Neural progenitor cell (in vitro differentiated cells): Measurements from ENCODE around the gene ABCC8. TPM values are rescaled to one million over a fixed set of nuclear protein-coding genes. Genes with fewer than 3 reads are reported as not detected.

ENCODE experiments used
- DNase-seq: peaks from one replicate; pipeline ENCODE4 v3.0.0-alpha.2; 2016; ENCODE audit warnings: low spot score
- H2AFZ ChIP-seq: fragments of 200-600 bp; sonication (generic); replicated peaks from 2 replicates; pipeline ENCODE4 v1.6.1; 2016; ENCODE audit warnings: antibody characterized with exemption
- H3F3A ChIP-seq: fragments of 200-600 bp; sonication (generic); 2 replicates; pipeline ENCODE4 v1.6.1; 2016; ENCODE audit warnings: antibody characterized with exemption, low read depth
- H3K27ac ChIP-seq: fragments of 200-600 bp; sonication (generic); 2 replicates; pipeline ENCODE4 v1.5.1; 2016; ENCODE audit warnings: mild to moderate bottlenecking
- H3K27me3 ChIP-seq: fragments of 200-600 bp; sonication (generic); 2 replicates; pipeline ENCODE4 v1.6.1; 2016; ENCODE audit warnings: mild to moderate bottlenecking, moderate library complexity
- H3K36me3 ChIP-seq: fragments of 200-600 bp; sonication (generic); 2 replicates; pipeline ENCODE4 v1.5.1; 2016
- H3K4me1 ChIP-seq: fragments of 200-600 bp; sonication (generic); 2 replicates; pipeline ENCODE4 v1.6.1; 2016; ENCODE audit warnings: mixed run types
- H3K4me2 ChIP-seq: fragments of 200-600 bp; sonication (generic); 2 replicates; pipeline ENCODE4 v1.6.1; 2016
- H3K4me3 ChIP-seq: fragments of 200-600 bp; sonication (generic); 2 replicates; pipeline ENCODE4 v1.5.1; 2016
- H3K79me2 ChIP-seq: fragments of 200-600 bp; sonication (generic); 2 replicates; pipeline ENCODE4 v1.6.1; 2016; ENCODE audit warnings: low read depth
- H3K9ac ChIP-seq: fragments of 200-600 bp; sonication (generic); 2 replicates; pipeline ENCODE4 v1.6.1; 2016
- H3K9me3 ChIP-seq: fragments of 200-600 bp; sonication (generic); 2 replicates; pipeline ENCODE4 v1.5.1; 2016; ENCODE audit warnings: low read depth
- H4K20me1 ChIP-seq: fragments of 200-600 bp; sonication (generic); 2 replicates; pipeline ENCODE4 v1.6.1; 2016; ENCODE audit warnings: low read depth
- H3K27ac Mint-ChIP-seq: 3 replicates; pipeline ENCODE4 v1.8.0; 2021; ENCODE audit warnings: mixed read lengths
- H3K27me3 Mint-ChIP-seq: 2 replicates; pipeline ENCODE4 v1.8.0; 2022; ENCODE audit warnings: low read depth, mild to moderate bottlenecking, inconsistent platforms, moderate library complexity, mixed read lengths; ENCODE audit not compliant: insufficient read depth
- H3K36me3 Mint-ChIP-seq: 3 replicates; pipeline ENCODE4 v1.8.0; 2021; ENCODE audit warnings: mixed read lengths
- H3K4me1 Mint-ChIP-seq: 3 replicates; pipeline ENCODE4 v1.8.0; 2021; ENCODE audit warnings: mixed read lengths
- H3K4me3 Mint-ChIP-seq: 3 replicates; pipeline ENCODE4 v1.8.0; 2021; ENCODE audit warnings: mild to moderate bottlenecking, moderate library complexity, mixed read lengths
- H3K9me3 Mint-ChIP-seq: 3 replicates; pipeline ENCODE4 v1.8.0; 2020; ENCODE audit warnings: mixed read lengths
- EZH2 ChIP-seq: fragments of 200-600 bp; sonication (generic); IDR thresholded peaks from 2 replicates; pipeline ENCODE4 v1.6.1; 2017; ENCODE audit warnings: antibody characterized with exemption, mild to moderate bottlenecking, moderate library complexity
- EZH2phosphoT487 ChIP-seq: fragments of 200-600 bp; sonication (generic); IDR thresholded peaks from 2 replicates; pipeline ENCODE4 v1.6.1; 2017; ENCODE audit warnings: antibody characterized with exemption
- total RNA-seq: library from RNA; depleted of rRNA; stranded (reverse); fragments of >200 nt; gene quantifications from 2 replicates; pipeline ENCODE4 v1.2.3, GENCODE V29; 2015; ENCODE audit warnings: low replicate concordance
- TF ChIP-seq, protein P1 (sequence below): fragments of 200-600 bp; sonication (generic); IDR thresholded peaks from 2 replicates; pipeline ENCODE4 v1.5.1; 2017; ENCODE audit warnings: antibody characterized with exemption, mild to moderate bottlenecking

Gene ABCC8
- 0.32 and 4.2 TPM in 2 replicates for total RNA-seq

DNA sequence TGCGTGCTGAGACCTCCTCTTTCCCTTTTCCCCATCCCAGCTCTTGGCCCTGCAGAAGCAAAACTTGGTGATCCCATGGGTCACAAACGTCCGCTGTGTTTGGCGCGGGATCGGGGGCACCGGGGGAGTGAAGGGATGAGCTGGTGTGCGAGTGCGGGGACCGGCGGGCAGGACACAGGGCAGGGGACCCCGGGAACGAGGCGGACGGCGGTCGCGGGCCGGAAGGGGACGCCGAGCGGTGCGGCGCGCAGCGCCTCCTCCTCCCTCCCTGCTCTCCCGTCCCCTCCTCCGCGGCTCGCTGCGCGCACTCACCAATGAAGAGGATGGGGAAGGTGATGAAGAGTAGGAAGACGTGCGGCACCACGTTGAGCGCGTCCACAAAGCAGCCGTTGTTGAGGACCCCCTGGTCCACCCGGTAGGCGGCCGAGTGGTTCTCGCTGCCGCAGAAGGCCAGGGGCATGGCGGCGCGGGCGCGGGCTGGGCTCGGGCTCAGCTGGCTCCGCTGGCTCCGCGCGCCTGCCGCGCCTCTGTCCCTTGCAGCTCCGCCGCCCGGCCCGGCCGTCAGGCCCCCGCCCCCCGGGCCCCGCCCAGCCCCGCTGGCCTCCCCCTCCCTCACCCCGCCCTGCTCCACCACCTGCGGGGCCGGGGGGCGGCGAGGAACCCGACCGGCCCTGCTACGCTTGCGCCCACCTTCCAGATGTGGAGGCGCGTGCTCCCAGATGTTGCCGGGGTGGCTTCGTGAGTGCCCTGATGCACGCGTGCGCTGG lies at the start of gene ABCC8:
ABCC8 (minus strand) TSS at position 529 of the 767 bp plus-strand sequence; CDS start at position 460, 69 bp downstream.
- H3K36me3 Mint-ChIP-seq: no peaks in the 10 kb centered on the region
- H4K20me1 ChIP-seq: peaks cover 24% of the 10 kb centered on the region
- peaks cover 42% of the 10 kb centered on the region for H3F3A ChIP-seq
- H3K4me2 ChIP-seq: peak within 1 kb of the TSS; percentile 100
- H3K27ac Mint-ChIP-seq: no peak within 1 kb of the TSS
- H3K27me3 Mint-ChIP-seq: peaks cover 40% of the 10 kb centered on the region
- H3K9me3 Mint-ChIP-seq: no peaks in the 10 kb centered on the region
- peak within 1 kb of the TSS; percentile 90 for H3K4me3 Mint-ChIP-seq
- no peak within 1 kb of the TSS for H3K27ac ChIP-seq
- H3K27me3 ChIP-seq: peaks cover 83% of the 10 kb centered on the region
- peak within 1 kb of the TSS; percentile 91 for H3K4me3 ChIP-seq
- H3K9me3 ChIP-seq: no peaks in the 10 kb centered on the region
- H3K4me1 ChIP-seq: peaks cover 32% of the 10 kb centered on the region
- no peak within 1 kb of the TSS for H3K9ac ChIP-seq
- DNase-seq: peak; percentile 77
- H3K79me2 ChIP-seq: no peaks in the 10 kb centered on the region
- peak within 1 kb of the TSS; percentile 100 for H2AFZ ChIP-seq
- H3K36me3 ChIP-seq: no peaks in the 10 kb centered on the region
- TF ChIP-seq EZH2phosphoT487 (peak; percentile 61), EZH2 (peak; percentile 77)
- TF ChIP-seq, protein P1, sequence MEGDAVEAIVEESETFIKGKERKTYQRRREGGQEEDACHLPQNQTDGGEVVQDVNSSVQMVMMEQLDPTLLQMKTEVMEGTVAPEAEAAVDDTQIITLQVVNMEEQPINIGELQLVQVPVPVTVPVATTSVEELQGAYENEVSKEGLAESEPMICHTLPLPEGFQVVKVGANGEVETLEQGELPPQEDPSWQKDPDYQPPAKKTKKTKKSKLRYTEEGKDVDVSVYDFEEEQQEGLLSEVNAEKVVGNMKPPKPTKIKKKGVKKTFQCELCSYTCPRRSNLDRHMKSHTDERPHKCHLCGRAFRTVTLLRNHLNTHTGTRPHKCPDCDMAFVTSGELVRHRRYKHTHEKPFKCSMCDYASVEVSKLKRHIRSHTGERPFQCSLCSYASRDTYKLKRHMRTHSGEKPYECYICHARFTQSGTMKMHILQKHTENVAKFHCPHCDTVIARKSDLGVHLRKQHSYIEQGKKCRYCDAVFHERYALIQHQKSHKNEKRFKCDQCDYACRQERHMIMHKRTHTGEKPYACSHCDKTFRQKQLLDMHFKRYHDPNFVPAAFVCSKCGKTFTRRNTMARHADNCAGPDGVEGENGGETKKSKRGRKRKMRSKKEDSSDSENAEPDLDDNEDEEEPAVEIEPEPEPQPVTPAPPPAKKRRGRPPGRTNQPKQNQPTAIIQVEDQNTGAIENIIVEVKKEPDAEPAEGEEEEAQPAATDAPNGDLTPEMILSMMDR: no peak
- peaks cover 38% of the 10 kb centered on the region for H3K4me1 Mint-ChIP-seq

DNA sequence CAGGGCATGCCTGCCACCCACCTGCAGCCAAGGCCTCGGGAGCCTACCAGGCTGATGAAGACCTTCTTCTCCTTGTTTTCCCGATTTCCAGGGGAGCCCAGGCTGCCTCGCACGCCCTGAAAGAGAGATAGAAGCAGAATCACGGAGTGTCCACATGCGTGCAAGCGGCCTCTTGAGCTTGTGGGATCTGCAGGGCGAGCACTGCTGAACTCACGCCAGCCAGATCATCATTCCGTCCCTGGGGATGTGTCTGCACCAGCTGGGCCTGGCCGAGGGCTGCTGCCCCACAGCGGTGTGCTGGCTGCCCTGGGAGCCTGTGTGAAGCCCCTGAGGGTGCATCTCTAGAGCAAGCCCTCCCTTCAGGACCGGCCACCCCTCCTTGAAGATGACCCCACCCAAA lies 49.7 kb upstream of the ABCC8 start:
- Histone ChIP-seq H3K36me3 (no peaks in the 10 kb centered on the region), H3K4me2 (no peak overlapping the region), H3K4me1 (peaks cover 10% of the 10 kb centered on the region), H3K4me3 (no peak overlapping the region), H3K9me3 (no peaks in the 10 kb centered on the region), H3K27me3 (no peaks in the 10 kb centered on the region), H2AFZ (no peak overlapping the region), H4K20me1 (no peaks in the 10 kb centered on the region), H3K79me2 (no peaks in the 10 kb centered on the region), H3K27ac (no peak overlapping the region), H3K9ac (no peak overlapping the region), H3F3A (peaks cover 9% of the 10 kb centered on the region)
- DNase-seq: no peak
- peaks cover 18% of the 10 kb centered on the region for H3K4me1 Mint-ChIP-seq
- no peaks in the 10 kb centered on the region for H3K9me3 Mint-ChIP-seq
- no peaks in the 10 kb centered on the region for H3K36me3 Mint-ChIP-seq
- H3K27me3 Mint-ChIP-seq: peaks cover 5% of the 10 kb centered on the region
- H3K27ac Mint-ChIP-seq: no peak overlapping the region
- TF ChIP-seq EZH2: no peak
- TF ChIP-seq EZH2phosphoT487: no peak
- TF ChIP-seq, protein P1: no peak
- H3K4me3 Mint-ChIP-seq: no peak overlapping the region

DNA sequence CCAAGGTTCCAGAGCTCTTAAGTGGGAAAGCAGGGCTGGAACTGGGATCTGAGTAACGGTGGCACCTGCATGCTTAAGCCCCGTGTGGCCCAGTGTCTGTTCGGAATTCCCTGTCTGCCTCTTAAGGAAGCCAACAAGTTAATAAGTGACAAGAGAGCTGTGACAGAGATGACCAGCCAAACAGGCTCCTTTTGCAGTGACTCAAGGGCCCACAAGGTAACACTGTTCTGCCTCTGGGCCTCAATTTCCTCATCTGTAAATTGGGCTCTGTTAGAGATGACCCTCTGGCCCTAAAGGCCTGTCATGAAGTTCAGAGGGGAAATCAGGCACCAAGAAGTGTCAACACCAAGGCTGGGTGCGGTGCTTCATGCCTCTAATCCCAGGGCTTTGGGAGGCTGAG lies 48.9 kb upstream of the ABCC8 start:
- no peak overlapping the region for H3K27ac ChIP-seq
- no peak overlapping the region for H2AFZ ChIP-seq
- H3K9ac ChIP-seq: no peak overlapping the region
- no peaks in the 10 kb centered on the region for H3K9me3 ChIP-seq
- no peak for TF ChIP-seq EZH2
- TF ChIP-seq, protein P1: no peak
- no peak for TF ChIP-seq EZH2phosphoT487
- Mint-ChIP-seq H3K9me3 (no peaks in the 10 kb centered on the region), H3K36me3 (no peaks in the 10 kb centered on the region), H3K4me1 (peaks cover 17% of the 10 kb centered on the region), H3K4me3 (no peak overlapping the region), H3K27ac (no peak overlapping the region), H3K27me3 (peaks cover 5% of the 10 kb centered on the region)
- no peaks in the 10 kb centered on the region for H3K79me2 ChIP-seq
- H3K36me3 ChIP-seq: no peaks in the 10 kb centered on the region
- DNase-seq: no peak
- H3F3A ChIP-seq: peaks cover 9% of the 10 kb centered on the region
- no peak overlapping the region for H3K4me3 ChIP-seq
- H3K27me3 ChIP-seq: no peaks in the 10 kb centered on the region
- H3K4me1 ChIP-seq: peaks cover 10% of the 10 kb centered on the region
- H4K20me1 ChIP-seq: no peaks in the 10 kb centered on the region
- H3K4me2 ChIP-seq: no peak overlapping the region
